GM21737 (cell line): ENCODE results near the gene CAMK2D.

Experiments used
- ATAC-seq: cut with Tn5 transposase; IDR thresholded peaks from one replicate; pipeline ENCODE4 v1.9.1; 2021; ENCODE audit warnings: mild to moderate bottlenecking, moderate library complexity; ENCODE audit not compliant: unreplicated experiment

CAMK2D gene

GRCh38 chr4:113576947-113577678 lies 184.4 kb downstream of the CAMK2D start:
- ATAC-seq: no peak

- ATAC-seq: no peak
Measured at GRCh38 chr4:113575401-113575800, 186.1 kb downstream of the CAMK2D start.

GRCh38 chr4:113574636-113575103 lies 186.9 kb downstream of the CAMK2D start:
- ATAC-seq: no peak

- ATAC-seq: no peak
Measured at GRCh38 chr4:113572620-113573019, 188.9 kb downstream of the CAMK2D start.

GRCh38 chr4:113566015-113566795 lies 195.3 kb downstream of the CAMK2D start:
- no peak for ATAC-seq

DNA sequence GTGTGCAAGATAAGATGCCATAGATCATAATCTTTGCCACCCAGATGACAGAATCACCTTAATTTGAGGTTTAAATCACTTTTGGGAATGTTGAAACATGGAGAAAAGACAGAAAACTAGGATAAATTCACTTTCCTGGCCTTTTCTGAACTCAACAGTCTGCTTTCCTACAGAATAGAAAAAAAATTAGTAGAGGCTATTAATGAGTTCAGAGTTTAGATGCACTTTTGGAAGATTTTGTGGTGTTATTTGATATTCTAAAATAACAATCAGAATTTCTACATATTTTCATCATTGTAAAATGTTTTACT lies 195.9 kb downstream of the CAMK2D start:
- ATAC-seq: no peak

DNA sequence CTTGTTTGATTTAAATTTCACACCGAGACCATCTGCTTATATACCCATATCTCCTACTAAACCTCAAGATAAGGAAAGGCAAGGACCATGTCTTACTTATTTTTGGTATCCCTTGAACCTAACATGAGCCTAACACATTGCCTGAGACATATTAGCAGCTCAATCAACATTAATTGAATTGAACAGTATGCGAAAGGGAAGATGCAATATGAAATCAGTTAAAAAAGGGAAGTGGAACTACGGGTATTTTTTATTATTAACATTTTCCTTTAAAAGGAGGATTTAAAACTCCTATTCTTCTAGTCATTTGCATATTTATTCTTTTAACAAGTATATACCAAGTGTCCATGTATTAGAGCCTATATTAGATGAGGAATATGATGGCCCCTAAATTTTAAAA lies 197.0 kb downstream of the CAMK2D start:
- peak; percentile 23 for ATAC-seq

GRCh38 chr4:113563691-113564378 lies 197.7 kb downstream of the CAMK2D start:
- no peak for ATAC-seq

- ATAC-seq: no peak
Measured at GRCh38 chr4:113561758-113562157, 199.8 kb downstream of the CAMK2D start.

DNA sequence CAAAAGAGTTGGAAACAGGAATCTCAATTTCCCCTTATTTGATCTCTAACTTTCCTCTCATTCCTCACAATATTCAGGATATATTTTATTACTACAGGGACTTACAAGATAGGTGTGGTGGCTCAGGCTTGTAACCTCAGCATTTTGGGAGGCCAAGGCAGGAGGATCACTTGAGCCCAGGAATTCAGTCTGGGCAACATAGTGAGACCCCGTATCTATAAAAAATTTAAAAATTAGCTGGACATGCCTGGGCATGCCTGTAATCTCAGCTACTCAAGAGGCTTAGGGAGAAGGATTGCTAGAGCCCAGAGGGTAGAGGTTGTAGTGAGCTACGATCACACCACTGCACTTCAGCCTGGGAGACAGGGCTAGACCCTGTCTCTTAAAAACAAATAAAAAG lies 200.4 kb downstream of the CAMK2D start:
- no peak for ATAC-seq

GRCh38 chr4:113560579-113560978 lies 201.0 kb downstream of the CAMK2D start:
- ATAC-seq: no peak

GRCh38 chr4:113559947-113560346 lies 201.6 kb downstream of the CAMK2D start:
- ATAC-seq: no peak

GRCh38 chr4:113556382-113557134 lies 205.0 kb downstream of the CAMK2D start:
- no peak for ATAC-seq

GRCh38 chr4:113555868-113556267 lies 205.7 kb downstream of the CAMK2D start:
- no peak for ATAC-seq

DNA sequence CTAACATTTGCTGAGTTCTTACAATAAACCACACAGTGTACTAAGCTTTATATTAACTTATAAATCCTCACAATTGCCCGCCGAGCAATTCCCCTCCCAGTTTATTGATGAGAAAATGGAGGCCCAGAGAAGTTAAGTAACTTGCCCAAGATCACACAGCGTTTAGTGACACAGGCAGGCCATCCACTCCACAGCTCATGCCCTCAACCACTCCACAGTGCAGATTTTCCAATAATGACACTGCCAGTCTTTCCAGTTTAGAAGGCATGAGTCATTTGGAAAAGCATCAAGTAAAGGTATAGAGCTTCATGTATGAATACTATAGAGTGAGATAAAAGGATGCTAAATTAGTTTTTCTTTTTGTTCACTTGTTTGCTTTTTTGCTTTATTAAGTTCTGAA lies 208.5 kb downstream of the CAMK2D start:
- no peak for ATAC-seq

- ATAC-seq: no peak
Measured at GRCh38 chr4:113550510-113550909, 211.0 kb downstream of the CAMK2D start.

DNA sequence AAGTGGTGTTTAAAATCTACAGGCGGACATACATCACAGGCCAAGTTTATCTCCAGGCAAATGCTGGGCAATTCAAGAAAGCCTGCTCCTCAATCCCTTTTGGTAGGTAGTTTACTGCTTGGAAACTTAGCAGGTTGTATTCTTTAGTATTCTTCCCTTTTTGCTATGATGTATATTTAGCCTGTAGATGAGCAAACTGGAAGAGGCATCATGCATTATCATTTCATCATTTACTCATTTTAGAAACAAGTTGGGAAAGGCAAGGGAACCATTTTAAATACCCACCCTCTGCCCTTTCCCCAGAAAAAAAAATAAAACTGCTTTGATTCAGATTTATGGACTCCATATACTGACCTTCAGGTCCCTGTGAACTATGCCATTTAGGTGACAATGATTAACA lies 213.2 kb downstream of the CAMK2D start:
- no peak for ATAC-seq

- peak; percentile 98 for ATAC-seq
Measured at GRCh38 chr4:113547487-113548042, 214.0 kb downstream of the CAMK2D start.

GRCh38 chr4:113541933-113542332 lies 219.6 kb downstream of the CAMK2D start:
- no peak for ATAC-seq

GRCh38 chr4:113540859-113541258 lies 220.7 kb downstream of the CAMK2D start:
- ATAC-seq: no peak

DNA sequence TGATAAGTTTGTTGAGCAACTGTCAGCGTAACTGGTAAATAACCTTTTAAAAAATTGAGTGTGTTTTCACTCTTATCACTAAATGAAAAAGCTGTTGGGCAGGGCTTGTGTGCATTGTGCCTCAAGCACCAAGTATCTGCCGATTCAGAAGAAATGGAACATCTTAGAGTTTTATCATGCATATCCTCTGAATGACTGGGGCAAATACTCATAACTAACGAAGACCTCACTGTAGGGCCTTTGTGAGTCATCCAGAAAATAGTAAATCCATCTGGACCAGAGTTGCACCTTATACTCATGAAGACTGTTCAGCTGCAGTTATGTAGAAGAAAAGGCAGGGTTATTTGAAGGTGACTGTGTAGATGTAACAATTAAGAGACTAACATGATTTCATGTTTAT lies 222.1 kb downstream of the CAMK2D start:
- ATAC-seq: no peak
